NT2/D1 (cell line): ENCODE measurements around the gene FAM120C.

ENCODE experiments used
- SUZ12 ChIP-seq: IDR thresholded peaks from 2 replicates; pipeline ENCODE4 v1.6.1; 2011; ENCODE audit not compliant: insufficient read length, insufficient read depth; ENCODE audit errors: extremely low read depth
- YY1 ChIP-seq: IDR thresholded peaks from 2 replicates; pipeline ENCODE4 v1.6.1; 2011; ENCODE audit not compliant: insufficient read length, insufficient read depth
- ZNF274 ChIP-seq: IDR thresholded peaks from 2 replicates; pipeline ENCODE4 v1.6.1; 2011; ENCODE audit warnings: mild to moderate bottlenecking, low read depth, low read length

GRCh38 chrX:54063361-54063760 is 119.7 kb downstream of the FAM120C start:
- TF ChIP-seq ZNF274 = no peak
- no peak for TF ChIP-seq YY1
- TF ChIP-seq SUZ12 = no peak
